HTERT RPE-1 (cell line): ENCODE results near the gene SCYL1.
"Not testable (repeated sequence)": the region's sequence is repeated elsewhere in the genome, so short reads cannot be mapped to it uniquely, and the experiment has no call there.

Experiments used
- in situ Hi-C: fragments of 300-500 bp; cut with MboI; formaldehyde crosslinking; loops from 4 replicates; pipeline ENCODE4 v1.14.3; 2020; ENCODE audit warnings: low sequenced_read_pairs

SCYL1 gene

DNA sequence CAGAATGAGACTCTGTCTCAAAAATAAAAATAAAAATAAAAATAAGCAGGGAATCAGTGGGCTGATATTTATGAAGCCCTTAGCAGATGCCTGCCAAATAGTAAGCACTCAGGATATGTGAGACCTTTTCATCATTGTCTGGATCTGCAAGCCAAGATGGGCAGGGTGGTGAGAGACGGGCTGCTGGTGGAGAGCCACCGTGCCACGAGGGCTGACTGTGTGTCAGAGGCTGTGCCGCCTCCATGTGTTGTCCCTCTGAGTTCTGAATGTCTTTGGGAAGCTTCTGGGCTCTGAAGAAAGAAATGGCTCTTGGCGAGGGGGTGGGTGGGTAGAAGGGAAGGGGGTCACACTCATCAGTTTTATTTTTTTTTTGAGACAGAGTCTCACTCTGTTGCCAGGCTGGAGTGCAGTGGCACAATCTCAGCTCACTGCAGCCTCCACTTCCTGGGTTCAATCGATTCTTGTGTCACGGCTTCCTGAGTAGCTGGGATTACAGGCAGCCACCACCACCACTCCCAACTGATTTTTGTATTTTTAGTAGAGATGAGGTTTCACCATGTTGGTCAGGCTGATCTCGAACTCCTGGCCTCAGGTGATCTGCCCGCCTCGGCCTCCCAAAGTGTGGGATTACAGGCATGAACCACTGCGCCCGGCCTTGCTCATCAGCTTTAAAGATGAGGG is 40.1 kb downstream of the SCYL1 start:
- in situ Hi-C loops, result not testable (repeated sequence)

GRCh38 chr11:65565624-65566453 is 41.0 kb downstream of the SCYL1 start:
- in situ Hi-C loops, result no loop called here

DNA sequence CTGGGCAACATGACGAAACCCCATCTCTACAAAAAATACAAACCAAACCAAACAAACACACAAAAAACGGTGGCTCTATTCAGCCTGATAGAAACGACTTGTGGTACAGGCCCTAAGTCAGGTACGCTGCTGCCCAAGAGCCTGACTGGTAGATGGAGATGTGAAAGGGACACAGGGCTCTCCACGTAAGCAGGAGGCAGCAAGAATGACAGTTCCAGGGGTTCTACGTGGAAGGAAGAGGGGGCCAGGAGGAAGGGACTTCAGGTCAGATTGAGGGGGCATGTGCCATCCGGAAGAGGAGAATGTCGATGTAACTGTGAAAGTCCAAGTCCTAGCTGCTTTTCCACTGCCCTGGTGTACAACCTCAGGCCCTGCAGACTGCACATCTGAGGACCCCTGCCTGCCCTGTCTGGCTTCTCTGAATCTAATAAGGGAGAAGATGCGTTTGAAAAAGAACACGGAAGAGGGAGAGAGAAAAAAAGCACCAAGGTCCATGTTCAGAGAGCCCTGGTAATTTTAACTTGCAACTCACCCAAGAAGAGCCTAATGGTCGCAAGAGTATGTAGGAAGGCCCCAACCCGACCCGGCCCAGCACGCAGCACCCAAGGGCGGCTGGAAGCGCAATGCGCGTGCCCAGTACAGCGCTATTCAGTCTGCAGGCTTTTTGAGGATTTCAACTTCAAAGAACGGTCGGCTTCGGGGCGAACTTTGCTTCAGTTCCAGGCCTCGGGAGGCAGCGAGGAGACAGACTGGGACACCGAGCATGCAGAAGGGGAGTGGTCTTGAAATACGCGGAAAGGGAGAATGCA is 44.5 kb downstream of the SCYL1 start:
- in situ Hi-C loops, result no loop called here

DNA sequence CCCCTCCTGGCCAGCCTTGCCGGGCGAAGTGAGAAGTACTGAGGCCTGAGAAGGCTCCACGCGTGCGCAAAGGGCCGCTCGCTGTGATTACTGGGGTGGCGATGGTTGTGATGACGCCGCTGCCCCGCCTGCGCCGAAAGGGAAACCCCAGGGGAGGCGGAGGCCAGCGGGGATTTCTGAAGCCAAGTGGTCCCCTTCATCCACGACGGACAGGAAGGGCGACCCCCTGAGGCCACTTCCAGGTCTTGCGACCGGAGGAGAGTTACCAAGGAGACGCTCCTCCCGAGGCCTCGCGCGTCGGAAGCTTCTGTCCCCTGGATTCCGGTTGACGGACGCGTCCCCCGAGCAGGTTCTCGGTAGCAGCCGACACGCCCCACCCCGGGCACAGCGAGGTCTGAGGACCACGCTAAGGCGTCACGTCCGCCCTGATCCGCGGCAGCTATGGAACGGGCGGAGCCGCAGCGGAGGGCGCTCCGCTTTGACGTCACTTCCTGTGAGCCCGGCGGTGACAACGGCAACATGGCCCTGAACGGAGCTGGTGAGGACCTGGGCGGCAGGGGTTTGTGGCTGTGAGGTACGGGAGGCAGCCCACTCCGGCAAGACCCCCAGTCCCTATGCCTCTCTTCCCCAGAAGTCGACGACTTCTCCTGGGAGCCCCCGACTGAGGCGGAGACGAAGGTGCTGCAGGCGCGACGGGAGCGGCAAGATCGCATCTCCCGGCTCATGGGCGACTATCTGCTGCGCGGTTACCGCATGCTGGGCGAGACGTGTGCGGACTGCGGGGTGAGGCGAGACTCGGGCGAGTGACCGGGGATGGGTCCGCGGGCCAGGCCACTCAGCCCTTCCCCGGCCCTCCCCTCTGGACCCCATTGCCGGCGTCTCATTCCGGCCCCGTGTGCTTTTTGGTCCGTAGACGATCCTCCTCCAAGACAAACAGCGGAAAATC is 45.4 kb downstream of the SCYL1 start, which contains the start of gene ZNRD2:
Gene ZNRD2, plus strand, starts transcription at position 505 of the 946 bp plus-strand sequence. Its CDS starts 15 bp downstream, at position 520.
- in situ Hi-C loops, result no loop called here

DNA sequence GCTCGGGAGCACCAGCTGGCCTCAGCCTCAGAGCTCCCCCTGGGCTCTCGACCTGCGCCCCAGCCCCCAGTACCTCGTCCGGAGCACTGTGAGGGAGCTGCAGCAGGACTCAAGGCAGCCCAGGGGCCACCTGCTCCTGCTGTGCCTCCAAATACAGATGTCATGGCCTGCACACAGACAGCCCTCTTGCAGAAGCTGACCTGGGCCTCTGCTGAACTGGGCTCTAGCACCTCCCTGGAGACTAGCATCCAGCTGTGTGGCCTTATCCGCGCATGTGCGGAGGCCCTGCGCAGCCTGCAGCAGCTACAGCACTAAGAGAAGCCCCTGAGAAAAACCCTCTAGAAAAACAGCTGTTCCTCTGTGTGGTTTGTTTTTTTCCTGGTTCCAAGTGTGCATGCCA is 46.5 kb downstream of the SCYL1 start:
- in situ Hi-C loops, result no loop called here

GRCh38 chr11:65571940-65572339 is 47.1 kb downstream of the SCYL1 start:
- in situ Hi-C loops, result no loop called here

- in situ Hi-C loops, result no loop called here
Observed at GRCh38 chr11:65572356-65573051, 47.6 kb downstream of the SCYL1 start, which contains the start of gene FAM89B. Gene FAM89B (plus strand): TSS chr11:65572538. CDS start chr11:65572670, 132 bp downstream.

DNA sequence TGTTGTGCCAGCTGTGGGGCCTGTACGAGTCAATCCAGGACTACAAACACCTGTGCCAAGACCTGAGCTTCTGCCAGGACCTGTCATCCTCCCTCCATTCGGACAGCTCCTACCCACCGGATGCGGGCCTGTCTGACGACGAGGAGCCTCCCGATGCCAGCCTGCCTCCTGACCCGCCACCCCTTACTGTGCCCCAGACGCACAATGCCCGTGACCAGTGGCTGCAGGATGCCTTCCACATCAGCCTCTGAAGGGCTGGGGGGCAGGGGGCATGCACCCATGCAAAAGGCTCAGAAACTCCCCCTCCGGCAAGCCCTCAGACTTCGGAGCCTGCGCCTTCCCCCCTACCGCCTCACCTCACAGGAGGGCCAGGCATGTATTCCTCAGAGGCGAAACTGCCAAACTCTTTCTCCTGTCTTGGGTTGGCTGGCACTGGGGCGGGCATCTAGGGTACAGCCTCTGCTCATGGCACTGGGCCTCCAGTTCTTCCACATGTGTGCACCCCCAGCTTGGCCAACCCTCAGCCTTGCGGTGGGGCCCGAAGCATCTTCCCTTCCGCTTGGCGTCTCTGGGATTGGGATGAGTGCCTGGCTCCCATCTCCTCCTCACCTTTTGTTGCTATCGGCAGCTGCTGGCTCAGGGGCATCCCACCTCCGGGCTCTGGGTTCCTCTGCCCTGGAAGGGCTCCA is 48.7 kb downstream of the SCYL1 start:
- in situ Hi-C loops, result no loop called here

DNA sequence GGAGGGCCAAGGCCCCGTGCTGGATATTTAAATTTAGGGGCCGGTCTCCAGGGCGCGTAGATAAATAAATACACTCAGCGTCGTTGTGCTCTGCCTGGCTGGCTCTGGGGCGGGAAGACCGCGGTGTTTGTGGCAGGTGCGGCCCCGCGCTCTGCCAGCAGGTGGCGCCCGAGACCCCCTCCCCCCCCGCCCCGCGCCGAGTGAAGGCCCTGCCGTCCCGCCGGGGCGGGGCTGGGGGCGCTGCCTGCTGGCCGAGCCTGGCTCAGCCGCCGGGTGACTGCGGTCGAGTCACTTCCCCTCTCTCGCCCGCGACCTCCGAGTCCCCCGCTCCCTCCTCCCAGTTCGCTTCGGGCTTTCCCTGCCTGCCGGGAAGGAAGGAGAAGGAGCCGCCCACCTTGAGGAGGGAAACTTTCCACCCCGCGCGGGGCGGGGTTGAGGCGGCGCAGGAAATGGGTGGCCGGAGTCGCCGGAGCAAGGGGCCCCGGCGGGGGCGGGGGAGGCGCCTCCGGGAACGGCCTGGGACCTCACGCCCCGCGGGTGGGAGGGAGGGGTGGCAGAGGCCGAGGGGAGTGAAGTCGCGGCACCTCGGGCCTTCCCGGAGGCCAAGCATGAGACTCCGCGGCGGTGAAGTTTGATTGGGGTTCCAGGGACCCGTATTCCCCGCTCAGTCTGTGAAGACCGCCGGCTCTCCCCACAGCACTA is 49.4 kb downstream of the SCYL1 start:
- in situ Hi-C loops, result no loop called here

GRCh38 chr11:65574811-65575567 is 50.1 kb downstream of the SCYL1 start:
- in situ Hi-C loops, result no loop called here

DNA sequence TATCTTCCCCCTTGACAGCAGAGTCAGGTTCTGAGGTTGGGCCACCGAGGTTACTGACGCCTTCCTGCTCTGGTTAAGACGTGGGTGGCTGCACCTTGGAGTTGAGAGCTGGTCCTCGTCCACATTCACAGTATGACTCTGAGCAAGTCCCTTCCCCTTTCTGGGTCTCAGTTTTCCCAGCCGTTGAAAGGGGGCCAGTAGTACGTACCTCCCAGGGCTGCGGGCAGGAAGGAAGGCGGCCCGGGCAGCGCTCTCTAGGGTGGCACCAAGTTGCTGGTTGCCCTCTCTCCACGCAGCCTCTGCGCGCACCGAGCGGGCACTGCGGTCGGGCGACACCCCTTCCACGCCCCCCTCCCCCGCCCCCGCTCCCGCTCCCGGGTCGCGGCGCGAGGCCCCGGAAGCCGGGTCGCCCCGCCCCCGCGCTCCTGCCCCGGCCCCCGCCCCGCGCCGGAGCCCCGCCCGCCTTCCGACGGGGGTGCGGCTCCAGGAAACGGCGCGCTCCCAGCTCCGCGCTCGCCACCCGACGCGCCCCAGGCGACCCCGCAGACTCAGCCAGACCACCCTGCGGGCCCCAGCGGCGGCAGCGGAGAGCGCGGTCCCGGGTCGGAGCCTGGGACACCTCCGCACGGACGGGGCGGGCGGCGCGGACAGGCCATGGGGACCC is 50.8 kb downstream of the SCYL1 start, which contains the start of gene EHBP1L1:
Gene EHBP1L1, plus strand, starts transcription at position 486 of the 664 bp plus-strand sequence. CDS start 250 bp downstream, outside the sequence.
- in situ Hi-C loops, result no loop called here

DNA sequence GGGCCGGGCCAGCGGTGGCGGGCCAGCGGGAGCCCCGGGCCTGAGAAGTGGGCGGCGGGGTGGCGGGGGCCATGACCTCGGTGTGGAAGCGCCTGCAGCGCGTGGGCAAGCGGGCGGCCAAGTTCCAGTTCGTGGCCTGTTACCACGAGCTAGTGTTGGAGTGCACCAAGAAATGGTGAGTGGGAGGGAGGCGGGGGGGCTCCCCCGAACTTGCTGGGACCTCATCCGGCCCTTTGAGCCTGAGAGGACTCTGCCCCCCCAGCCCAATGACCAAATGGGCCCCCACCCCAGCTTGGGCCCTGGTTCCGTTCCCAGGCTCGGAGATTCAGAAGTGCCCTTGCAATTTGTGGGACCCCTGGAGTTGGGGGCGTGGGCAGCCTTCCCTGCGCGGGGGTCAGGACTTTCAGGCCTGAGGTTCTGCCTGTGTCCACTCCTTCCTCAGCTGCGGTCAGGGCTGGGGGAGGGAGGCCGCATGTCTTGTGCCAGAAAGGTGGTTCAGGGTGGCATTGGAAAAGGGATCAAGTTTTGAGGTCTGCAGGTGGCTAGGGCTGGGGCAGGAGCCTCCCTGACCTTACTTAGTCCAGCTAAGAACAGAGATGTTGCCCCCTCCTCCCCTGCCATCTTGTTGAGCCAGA is 51.5 kb downstream of the SCYL1 start:
- in situ Hi-C loops, result no loop called here

GRCh38 chr11:65576867-65577755 is 52.2 kb downstream of the SCYL1 start:
- in situ Hi-C loops, result no loop called here

- in situ Hi-C loops, result no loop called here
Observed at GRCh38 chr11:65577756-65578109, 52.9 kb downstream of the SCYL1 start.

DNA sequence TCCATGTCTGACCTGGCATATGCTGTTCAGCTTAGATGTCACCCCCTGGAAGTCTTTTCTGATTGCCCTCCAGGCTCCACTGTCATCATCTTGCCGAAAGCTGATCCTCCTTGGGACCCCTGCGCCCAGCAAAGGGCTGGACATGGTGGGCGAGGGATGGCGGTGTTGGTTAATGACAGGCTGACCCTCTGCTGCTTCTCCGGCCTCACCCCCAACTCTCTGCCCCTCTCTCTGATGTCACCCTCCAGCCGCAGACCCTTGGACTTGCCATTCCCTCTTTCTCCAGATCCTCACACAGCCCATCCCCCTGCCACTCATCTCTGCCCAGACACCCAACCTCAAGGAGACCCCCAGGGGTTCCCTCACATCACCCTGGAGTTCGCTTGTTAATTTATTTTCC is 53.3 kb downstream of the SCYL1 start:
- in situ Hi-C loops, result no loop called here

DNA sequence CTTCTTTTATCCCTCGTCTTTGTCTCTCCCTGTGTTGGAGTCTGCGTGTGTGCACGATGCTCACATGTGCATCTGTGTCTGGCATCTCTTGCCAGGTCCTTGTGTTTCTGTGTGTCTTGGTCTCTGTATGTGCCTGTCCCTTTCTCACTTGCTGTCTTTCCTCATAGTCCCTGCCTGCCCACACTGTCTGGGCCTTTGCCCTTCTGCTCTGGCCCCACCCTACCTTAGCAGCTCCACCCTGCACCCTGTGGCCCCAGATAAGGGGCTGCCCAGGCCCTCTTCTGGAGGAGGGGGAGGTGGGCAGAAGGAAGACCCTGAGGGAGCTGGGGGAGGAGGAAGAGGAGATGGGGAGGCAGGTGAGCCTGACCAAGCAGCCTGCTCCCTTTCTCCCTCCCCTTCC is 53.8 kb downstream of the SCYL1 start:
- in situ Hi-C loops, result no loop called here
